IMR-90 (cell line): ENCODE measurements around the gene AHCTF1. TPM values are rescaled to one million over a fixed set of nuclear protein-coding genes. Genes with fewer than 3 reads are reported as not detected.

Experiments used
- ATAC-seq: fragments of 200-7000 bp; cut with Tn5 transposase; 2 replicates; pipeline ENCODE4 v1.9.1; 2020; ENCODE audit warnings: low read depth, mild to moderate bottlenecking, moderate library complexity
- BruUV-seq: library from RNA; stranded (reverse); fragments of 400-500 nt; replicated peaks from 2 replicates; lab custom pipeline; 2021; lab: Mats Ljungman, UMichigan
- CTCF ChIA-PET: fragments of 300-600 bp; formaldehyde crosslinking; extraction: SDS; loops from one replicate; lab custom pipeline; 2021; ENCODE audit warnings: antibody characterized with exemption; lab: Yijun Ruan, JAX
- POLR2A ChIA-PET: fragments of 300-600 bp; sonication (Branson Sonifier 250); formaldehyde crosslinking; loops from one replicate; lab custom pipeline; 2022; ENCODE audit warnings: antibody characterized with exemption; ENCODE audit not compliant: unreplicated experiment; lab: Charles Lee
- DNase-seq: peaks from one replicate; pipeline ENCODE4 v3.0.0; 2013
- H2AFZ ChIP-seq: replicated peaks from 2 replicates; pipeline ENCODE3; 2013; ENCODE audit warnings: low read length, mild to moderate bottlenecking; ENCODE audit not compliant: poor library complexity
- H2AK5ac ChIP-seq: 2 replicates; pipeline ENCODE4 v1.6.1; 2013; ENCODE audit warnings: low read depth, low read length, inconsistent platforms
- H2AK9ac ChIP-seq: replicated peaks from 2 replicates; pipeline ENCODE3; 2013; ENCODE audit warnings: mild to moderate bottlenecking, low read depth, low read length, moderate library complexity; ENCODE audit not compliant: poor library complexity
- H2BK120ac ChIP-seq: 2 replicates; pipeline ENCODE4 v1.6.1; 2013; ENCODE audit warnings: low read depth, low read length, inconsistent platforms
- H2BK15ac ChIP-seq: 3 replicates; pipeline ENCODE4 v1.6.1; 2013; ENCODE audit warnings: low read depth, low read length, inconsistent platforms
- H2BK20ac ChIP-seq: 2 replicates; pipeline ENCODE4 v1.6.1; 2013; ENCODE audit warnings: low read depth, mild to moderate bottlenecking, inconsistent platforms, low read length, moderate library complexity
- H2BK5ac ChIP-seq: 2 replicates; pipeline ENCODE4 v1.6.1; 2013; ENCODE audit warnings: mild to moderate bottlenecking, low read depth, low read length, inconsistent platforms; ENCODE audit not compliant: poor library complexity, severe bottlenecking
- H3K14ac ChIP-seq: replicated peaks from 2 replicates; pipeline ENCODE4 v1.6.1; 2013; ENCODE audit warnings: low read depth, low read length, inconsistent platforms
- H3K18ac ChIP-seq: 2 replicates; pipeline ENCODE4 v1.6.1; 2013; ENCODE audit warnings: low read depth, low read length, control low read depth
- H3K23ac ChIP-seq: 2 replicates; pipeline ENCODE4 v1.6.1; 2013; ENCODE audit warnings: low read depth, low read length, inconsistent platforms
- H3K27ac ChIP-seq: 2 replicates; pipeline ENCODE4 v1.5.1; 2013; ENCODE audit warnings: mild to moderate bottlenecking, control low read depth, low read length; ENCODE audit not compliant: insufficient read depth
- H3K27me3 ChIP-seq: 2 replicates; pipeline ENCODE4 v1.6.1; 2013; ENCODE audit warnings: low read length; ENCODE audit not compliant: control insufficient read depth, insufficient read depth
- H3K36me3 ChIP-seq: 2 replicates; pipeline ENCODE4 v1.6.1; 2013; ENCODE audit warnings: low read length, mixed read lengths; ENCODE audit not compliant: control insufficient read depth, insufficient read depth
- H3K4ac ChIP-seq: 2 replicates; pipeline ENCODE4 v1.6.1; 2013; ENCODE audit warnings: low read depth, low read length, inconsistent platforms
- H3K4me1 ChIP-seq: 2 replicates; pipeline ENCODE4 v1.6.1; 2013; ENCODE audit warnings: low read length, mixed read lengths; ENCODE audit not compliant: control insufficient read depth, insufficient read depth
- H3K4me2 ChIP-seq: 2 replicates; pipeline ENCODE4 v1.6.1; 2013; ENCODE audit warnings: low read depth, mild to moderate bottlenecking, control low read depth, low read length, moderate library complexity
- H3K4me3 ChIP-seq: 2 replicates; pipeline ENCODE4 v1.5.1; 2013; ENCODE audit warnings: low read depth, mild to moderate bottlenecking, control low read depth, low read length, moderate library complexity; ENCODE audit not compliant: insufficient read depth
- H3K56ac ChIP-seq: 2 replicates; pipeline ENCODE4 v1.6.1; 2013; ENCODE audit warnings: low read length, inconsistent platforms; ENCODE audit not compliant: insufficient read depth; ENCODE audit errors: extremely low read depth
- H3K79me1 ChIP-seq, 2 experiments: 2 replicates each; pipeline ENCODE4 v1.6.1; 2013; ENCODE audit warnings: low read length in 2 of 2, inconsistent platforms in 1 of 2, low read depth in 1 of 2
- H3K9ac ChIP-seq: 2 replicates; pipeline ENCODE4 v1.6.1; 2013; ENCODE audit warnings: low read depth, low read length, control low read depth
- H3K9me1 ChIP-seq: 2 replicates; pipeline ENCODE4 v1.6.1; 2013; ENCODE audit warnings: low read length, inconsistent platforms; ENCODE audit not compliant: insufficient read depth
- H3K9me3 ChIP-seq: 2 replicates; pipeline ENCODE4 v1.6.1; 2013; ENCODE audit warnings: low read length; ENCODE audit not compliant: control insufficient read depth, insufficient read depth
- H4K20me1 ChIP-seq: 2 replicates; pipeline ENCODE4 v1.6.1; 2013; ENCODE audit warnings: low read length, inconsistent platforms; ENCODE audit not compliant: insufficient read depth
- H4K5ac ChIP-seq: 2 replicates; pipeline ENCODE4 v1.6.1; 2013; ENCODE audit warnings: mild to moderate bottlenecking, low read depth, low read length, control low read depth
- H4K8ac ChIP-seq, 2 experiments: 2 replicates each; pipeline ENCODE4 v1.6.1; 2013; ENCODE audit warnings: low read depth in 2 of 2, low read length in 2 of 2, control low read depth in 1 of 2, inconsistent platforms in 1 of 2
- H4K91ac ChIP-seq: 2 replicates; pipeline ENCODE4 v1.6.1; 2013; ENCODE audit warnings: low read depth, low read length, inconsistent platforms; ENCODE audit not compliant: insufficient read depth
- BHLHE40 ChIP-seq: fragments of 150-350 bp; IDR thresholded peaks from 2 replicates; pipeline ENCODE4 v1.6.1; 2016; ENCODE audit warnings: mild to moderate bottlenecking, low read depth, low read length
- CHD1 ChIP-seq: IDR thresholded peaks from 2 replicates; pipeline ENCODE4 v1.6.1; 2012; ENCODE audit warnings: low read depth, low read length, improper control_type of control experiment
- CTCF ChIP-seq: conservative IDR thresholded peaks from 2 replicates; pipeline ENCODE4 v1.5.1; 2012; ENCODE audit warnings: mild to moderate bottlenecking, low read depth, low read length, improper control_type of control experiment
- FOS ChIP-seq: fragments of 150-350 bp; IDR thresholded peaks from 2 replicates; pipeline ENCODE4 v1.6.1; 2016; ENCODE audit warnings: low read depth, low read length
- RAD21 ChIP-seq: IDR thresholded peaks from 2 replicates; pipeline ENCODE4 v1.6.1; 2012; ENCODE audit warnings: low read length, improper control_type of control experiment
- RCOR1 ChIP-seq: IDR thresholded peaks from 2 replicates; pipeline ENCODE4 v1.6.1; 2012; ENCODE audit warnings: mild to moderate bottlenecking, low read length, improper control_type of control experiment; ENCODE audit not compliant: insufficient replicate concordance
- SMC3 ChIP-seq: fragments of 150-350 bp; IDR thresholded peaks from 2 replicates; pipeline ENCODE4 v1.6.1; 2016; ENCODE audit warnings: low read depth, mild to moderate bottlenecking, antibody characterized with exemption, low read length, moderate library complexity
- WGBS, 2 experiments: methylation state at CpG; one replicate each; pipeline versions ENCODE4 v1.1.5 to v1.1.7; 2013; ENCODE audit warnings: missing lambda C conversion rate in 2 of 2; ENCODE audit not compliant: insufficient read length in 1 of 2; ENCODE audit errors: extremely low coverage in 2 of 2; 5-methylcytosine and 5-hydroxymethylcytosine counted together
- dilution Hi-C: fragments of 300-500 bp; cut with HindIII; formaldehyde crosslinking; loops from one replicate; pipeline ENCODE4 v1.14.3; 2018; ENCODE audit warnings: low sequenced_read_pairs; ENCODE audit not compliant: unreplicated experiment
- in situ Hi-C: fragments of 300-500 bp; cut with MboI; formaldehyde crosslinking; loops from 3 replicates; pipeline ENCODE4 v1.14.3; 2019; ENCODE audit warnings: low sequenced_read_pairs, inconsistent platforms, mixed read lengths
- intact Hi-C: fragments of 100-400 bp; cut with micrococcal nuclease; formaldehyde crosslinking; loops from 2 replicates; pipeline ENCODE4 v1.10.0; 2022
- polyA plus RNA-seq, 3 experiments: library from polyadenylated mRNA; depleted of rRNA; stranded (reverse); fragments of >200 nt; gene quantifications; 2 replicates each; pipeline ENCODE4 v1.2.3, GENCODE V29; 2012; ENCODE audit warnings: low replicate concordance in 1 of 3
- total RNA-seq: library from RNA; depleted of rRNA; stranded (reverse); fragments of >200 nt; gene quantifications from 2 replicates; pipeline ENCODE4 v1.2.3, GENCODE V29; 2012
- TF ChIP-seq, protein P1 (sequence below): fragments of 150-350 bp; IDR thresholded peaks from 2 replicates; pipeline ENCODE4 v1.6.1; 2016; ENCODE audit warnings: low read depth, mild to moderate bottlenecking, low read length, moderate library complexity, borderline replicate concordance

The AHCTF1 gene
- total and polyA plus RNA-seq, 2 of the 4 experiments (the other 2 are of a cell fraction), result 8.9 to 29.0 TPM

- H4K91ac ChIP-seq, result no peak overlapping the region
- BruUV-seq, result no TSS peak
- no peak overlapping the region for H2AFZ ChIP-seq
- no peak overlapping the region for H2AK5ac ChIP-seq
- no peaks in the 10 kb centered on the region for H3K9me1 ChIP-seq
- H3K27ac ChIP-seq, result no peak overlapping the region
- no peak overlapping the region for H3K4me3 ChIP-seq
- no peak overlapping the region for H2BK120ac ChIP-seq
- no peak overlapping the region for H3K23ac ChIP-seq
- no peak overlapping the region for H4K5ac ChIP-seq
- dilution Hi-C loops (no loop called here), in situ Hi-C loops (no loop called here), intact Hi-C loops (no loop called here)
- no peak overlapping the region for H2BK5ac ChIP-seq
- H3K4me1 ChIP-seq, result no peaks in the 10 kb centered on the region
- WGBS, 2 experiments, result no CpG with 5 or more reads among the region's 10 CpGs
- TF ChIP-seq, protein P1, sequence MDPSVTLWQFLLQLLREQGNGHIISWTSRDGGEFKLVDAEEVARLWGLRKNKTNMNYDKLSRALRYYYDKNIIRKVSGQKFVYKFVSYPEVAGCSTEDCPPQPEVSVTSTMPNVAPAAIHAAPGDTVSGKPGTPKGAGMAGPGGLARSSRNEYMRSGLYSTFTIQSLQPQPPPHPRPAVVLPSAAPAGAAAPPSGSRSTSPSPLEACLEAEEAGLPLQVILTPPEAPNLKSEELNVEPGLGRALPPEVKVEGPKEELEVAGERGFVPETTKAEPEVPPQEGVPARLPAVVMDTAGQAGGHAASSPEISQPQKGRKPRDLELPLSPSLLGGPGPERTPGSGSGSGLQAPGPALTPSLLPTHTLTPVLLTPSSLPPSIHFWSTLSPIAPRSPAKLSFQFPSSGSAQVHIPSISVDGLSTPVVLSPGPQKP, result no peak
- TF ChIP-seq RAD21 (no peak), SMC3 (no peak), BHLHE40 (no peak), RCOR1 (no peak), CTCF (no peak), FOS (no peak), CHD1 (no peak)
- H2AK9ac ChIP-seq, result no peak overlapping the region
- ATAC-seq, result no peak
- DNase-seq, result no peak
- H3K79me1 ChIP-seq, result no peaks in the 10 kb centered on the region
- no peak overlapping the region for H2BK20ac ChIP-seq
- POLR2A ChIA-PET, result no interaction called here
- H3K4me2 ChIP-seq, result no peak overlapping the region
- no peaks in the 10 kb centered on the region for H4K20me1 ChIP-seq
- no peak overlapping the region for H4K8ac ChIP-seq
- CTCF ChIA-PET, result no interaction called here
- H3K9ac ChIP-seq, result no peak overlapping the region
- no peak overlapping the region for H3K4ac ChIP-seq
- H3K14ac ChIP-seq, result no peak overlapping the region
- H3K18ac ChIP-seq, result no peak overlapping the region
- H3K56ac ChIP-seq, result no peak overlapping the region
- H2BK15ac ChIP-seq, result no peak overlapping the region
- H3K9me3 ChIP-seq, result no peaks in the 10 kb centered on the region; the same call in 1 of the 2 replicates
- H3K27me3 ChIP-seq, result peaks cover 12% of the 10 kb centered on the region
- no peaks in the 10 kb centered on the region for H3K36me3 ChIP-seq
Measured at GRCh38 chr1:246805135-246805716, 126.5 kb downstream of the AHCTF1 start.
